GM12875 (cell line): ENCODE measurements around the gene S100Z.

Experiments used
- H3K4me3 ChIP-seq: one replicate; pipeline ENCODE4 v1.5.1; 2011; ENCODE audit warnings: low read depth, low read length, control low read depth
- CTCF ChIP-seq: IDR thresholded peaks from 2 replicates; pipeline ENCODE4 v1.5.1; 2011; ENCODE audit warnings: low read depth, mild to moderate bottlenecking, control low read depth, inconsistent platforms, low read length, moderate library complexity, borderline replicate concordance; ENCODE audit not compliant: insufficient read depth

The S100Z gene

GRCh38 chr5:76958991-76959767 is 109.4 kb downstream of the S100Z start:
- H3K4me3 ChIP-seq: no peak overlapping the region
- no peak for TF ChIP-seq CTCF

GRCh38 chr5:76960004-76960625 is 110.3 kb downstream of the S100Z start:
- no peak for TF ChIP-seq CTCF
- H3K4me3 ChIP-seq: no peak overlapping the region

GRCh38 chr5:76964060-76964459 is 114.2 kb downstream of the S100Z start:
- TF ChIP-seq CTCF: no peak
- no peak overlapping the region for H3K4me3 ChIP-seq
